HuH-7 (cell line): ENCODE data around the gene FOXI3.
"Not testable (repeated sequence)": the region's sequence is repeated elsewhere in the genome, so short reads cannot be mapped to it uniquely, and the experiment has no call there.

Source experiments
- DNase-seq: peaks from one replicate; pipeline ENCODE4 v3.0.0; 2011; ENCODE audit warnings: low spot score

The FOXI3 gene

DNA sequence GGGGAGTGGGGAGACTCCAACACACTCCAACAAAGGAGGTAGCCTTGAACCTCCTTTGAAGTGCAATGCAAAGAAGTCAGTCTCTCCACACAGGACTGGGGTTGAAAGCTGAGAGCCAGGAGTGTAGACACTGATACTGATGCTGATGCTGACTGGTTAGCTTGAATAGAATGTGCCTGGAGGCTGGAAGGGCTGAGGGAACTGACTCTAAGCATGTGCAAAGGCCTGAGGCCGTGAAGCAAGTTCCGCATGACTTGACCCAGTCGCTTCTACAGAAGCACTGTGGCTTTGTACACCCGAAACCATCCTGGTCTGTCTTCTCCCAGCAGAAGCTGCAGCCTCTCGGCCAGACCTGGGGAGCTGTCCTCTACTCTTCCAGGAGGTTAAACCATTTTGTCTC is 10.4 kb downstream of the FOXI3 start:
- no peak for DNase-seq

DNA sequence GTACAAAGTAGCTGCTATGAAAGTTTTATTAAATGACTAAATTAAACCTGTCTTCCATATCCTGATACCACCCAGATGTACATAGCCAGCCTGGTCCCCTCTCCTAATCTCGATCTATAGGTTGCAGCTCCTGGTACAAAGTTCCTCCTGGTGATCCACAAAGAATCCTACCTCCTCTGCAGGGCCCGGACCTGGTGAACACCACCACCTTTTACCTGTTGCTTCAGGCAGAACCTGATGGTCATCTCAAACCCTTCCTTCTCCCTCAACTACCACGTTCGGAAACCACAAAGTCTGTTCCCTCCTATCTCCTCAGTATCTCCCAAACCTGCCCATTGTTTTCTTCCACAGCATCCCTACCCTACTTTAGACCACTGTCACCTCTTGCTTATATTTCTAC is 15.5 kb downstream of the FOXI3 start:
- no peak for DNase-seq

DNA sequence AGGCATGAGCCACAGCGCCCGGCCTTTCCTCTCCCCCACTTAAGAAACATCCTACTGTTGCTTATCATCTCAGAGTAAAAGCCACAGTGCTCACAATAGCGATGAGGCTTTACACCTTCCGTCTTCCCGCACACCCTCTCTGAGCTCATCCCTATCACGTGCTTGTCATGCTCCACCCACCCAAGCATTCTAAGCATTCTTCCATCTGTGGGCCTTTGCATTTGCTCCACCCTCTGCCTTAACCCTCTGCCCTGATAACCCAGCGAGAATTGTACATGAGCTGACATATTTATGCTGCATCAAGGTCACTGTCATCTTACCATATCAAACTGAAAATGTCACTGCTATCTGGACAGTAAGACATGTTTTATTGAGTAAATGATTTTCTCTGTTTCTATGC is 22.6 kb downstream of the FOXI3 start:
- DNase-seq, result no peak

DNA sequence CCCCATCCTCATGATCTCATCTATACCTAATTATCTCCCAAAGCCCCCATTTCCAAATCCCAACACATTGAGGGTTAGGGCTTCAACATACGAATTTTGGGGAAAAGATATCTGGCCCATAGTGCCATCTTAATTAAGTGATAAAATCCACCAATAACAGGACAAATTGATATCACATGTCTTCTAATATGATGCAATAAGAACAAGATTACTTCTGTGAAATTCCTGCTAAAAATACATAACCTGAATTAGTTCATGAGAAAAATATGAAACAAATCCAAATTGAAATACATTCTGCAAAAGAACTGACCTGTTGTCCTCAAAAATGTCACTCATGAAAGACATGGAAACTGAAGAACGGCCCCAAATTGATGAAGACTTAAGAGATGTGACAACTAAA is 28.8 kb downstream of the FOXI3 start:
- DNase-seq, result no peak

DNA sequence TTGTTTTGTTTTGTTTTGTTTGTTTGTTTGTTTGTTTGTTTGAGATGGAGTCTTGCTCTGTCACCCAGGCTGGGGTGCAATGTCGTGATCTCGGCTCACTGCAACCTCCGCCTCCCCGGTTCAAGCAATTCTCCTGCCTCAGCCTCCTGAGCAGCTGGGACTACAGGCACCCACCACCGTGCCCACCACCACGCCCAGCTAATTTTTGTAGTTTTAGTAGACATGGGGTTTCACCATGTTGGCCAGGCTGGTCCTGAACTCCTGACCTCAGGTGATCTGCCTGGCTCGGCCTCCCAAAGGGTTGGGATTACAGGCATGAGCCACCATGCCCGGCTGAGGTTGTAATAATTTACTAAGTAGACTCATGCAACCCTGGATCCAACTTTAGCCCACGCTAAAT is 33.4 kb downstream of the FOXI3 start:
- DNase-seq, result not testable (repeated sequence)

DNA sequence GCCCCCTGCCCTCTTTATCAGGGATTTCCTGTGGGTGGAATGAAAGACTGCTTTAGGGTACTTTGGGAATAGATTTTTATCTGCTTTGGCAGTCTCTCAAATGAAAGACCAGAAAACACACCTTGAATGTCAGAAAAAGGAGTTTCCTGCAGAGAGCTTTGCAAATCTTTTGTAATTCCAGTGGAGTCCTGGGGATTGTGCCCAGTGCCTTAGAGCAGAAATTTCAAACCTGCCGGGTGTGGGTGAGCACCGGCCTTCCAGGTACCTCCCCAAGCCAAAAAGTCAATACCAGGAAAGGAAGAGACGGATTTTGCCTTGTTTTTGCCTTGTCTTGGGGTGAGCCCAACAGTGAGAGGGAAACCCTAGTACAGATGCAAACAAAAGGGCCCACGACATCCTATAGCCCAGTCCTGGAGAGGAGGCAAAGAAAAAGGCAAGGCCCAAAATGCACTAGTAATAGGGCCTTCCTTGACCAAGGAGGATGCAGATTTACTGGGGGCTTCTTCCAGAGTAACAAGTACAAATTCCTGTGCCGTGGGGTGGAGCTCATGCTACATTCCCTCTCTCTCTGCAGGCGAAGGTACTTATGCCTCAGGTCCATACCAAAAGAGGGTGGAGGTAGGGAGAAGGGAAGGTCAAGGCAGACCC is 36.4 kb downstream of the FOXI3 start:
- DNase-seq, result no peak

DNA sequence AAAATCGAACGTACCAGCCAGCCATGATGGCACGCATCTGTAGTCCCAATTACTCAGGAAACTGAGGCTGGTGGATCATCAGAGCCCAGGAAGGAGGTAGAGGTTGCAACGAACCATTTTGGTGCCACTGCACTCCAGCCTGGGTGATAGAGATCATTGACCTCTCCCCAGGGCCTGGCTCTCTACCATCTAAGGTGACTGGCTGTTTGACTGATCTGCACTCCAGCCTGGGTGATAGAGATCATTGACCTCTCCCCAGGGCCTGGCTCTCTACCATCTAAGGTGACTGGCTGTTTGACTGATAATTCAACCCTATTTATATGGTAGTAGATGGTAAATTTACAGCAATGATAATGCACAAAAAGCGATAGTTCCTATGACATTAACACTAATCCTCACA is 43.6 kb downstream of the FOXI3 start:
- DNase-seq, result not testable (repeated sequence)

DNA sequence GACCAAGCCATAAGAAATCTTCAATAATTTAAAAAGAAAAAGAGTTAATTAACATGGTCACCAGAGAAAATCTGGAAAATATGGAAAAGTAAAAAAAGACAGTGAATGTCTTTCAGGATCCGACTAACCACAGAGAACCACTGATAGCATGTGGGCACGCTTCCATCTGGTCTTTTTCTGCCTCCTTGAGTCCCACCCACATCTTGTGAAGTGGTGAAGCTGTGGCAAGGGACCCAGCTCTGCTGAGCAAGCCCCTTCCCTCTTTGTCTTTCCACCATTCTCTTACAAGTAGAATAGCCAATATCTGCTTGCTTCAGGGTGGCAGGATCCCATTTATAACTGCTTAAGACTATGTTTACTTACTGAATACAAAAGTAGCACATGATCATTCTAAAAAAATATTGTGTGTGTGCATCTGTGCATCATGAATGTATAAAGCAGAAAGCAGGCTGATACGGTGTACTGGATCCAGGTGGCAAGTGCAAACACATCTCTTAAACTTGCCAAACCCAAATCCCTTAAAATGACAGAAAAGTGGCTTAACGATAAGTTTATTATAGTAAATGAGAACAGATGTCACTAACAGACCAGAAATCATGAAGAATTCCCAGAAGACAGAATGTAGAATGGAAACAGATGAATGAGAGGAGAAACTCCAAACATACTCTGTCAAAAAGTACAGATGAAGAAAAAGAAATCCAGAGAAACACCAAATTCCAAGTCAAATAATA is 52.3 kb downstream of the FOXI3 start:
- DNase-seq, result no peak

DNA sequence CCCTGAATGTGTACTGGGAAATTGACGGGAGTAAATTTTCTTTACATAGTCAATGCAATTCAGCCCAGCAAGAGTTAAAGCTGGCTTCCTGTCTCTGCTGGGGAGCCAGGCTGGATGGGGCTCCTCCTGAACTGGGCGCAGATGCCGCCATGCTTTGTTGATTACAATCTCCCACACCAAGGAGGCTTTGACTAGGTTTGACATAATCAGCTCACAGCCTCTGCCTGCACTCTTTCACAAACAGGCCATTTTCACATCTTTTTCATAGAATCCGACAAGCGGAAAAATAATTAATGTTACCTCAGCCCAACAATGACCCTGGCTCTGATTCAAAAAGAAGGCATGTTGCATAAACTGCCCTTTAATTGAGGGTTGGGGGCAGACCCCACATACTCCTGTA is 54.3 kb downstream of the FOXI3 start:
- no peak for DNase-seq
